GM21360 (cell line): ENCODE measurements around the gene XKR3.
"Not testable (repeated sequence)": the region's sequence is repeated elsewhere in the genome, so short reads cannot be mapped to it uniquely, and the experiment has no call there.

Experiments
- ATAC-seq: cut with Tn5 transposase; IDR thresholded peaks from one replicate; pipeline ENCODE4 v1.9.1; 2021; ENCODE audit warnings: mild to moderate bottlenecking, moderate library complexity; ENCODE audit not compliant: unreplicated experiment

Gene XKR3

DNA sequence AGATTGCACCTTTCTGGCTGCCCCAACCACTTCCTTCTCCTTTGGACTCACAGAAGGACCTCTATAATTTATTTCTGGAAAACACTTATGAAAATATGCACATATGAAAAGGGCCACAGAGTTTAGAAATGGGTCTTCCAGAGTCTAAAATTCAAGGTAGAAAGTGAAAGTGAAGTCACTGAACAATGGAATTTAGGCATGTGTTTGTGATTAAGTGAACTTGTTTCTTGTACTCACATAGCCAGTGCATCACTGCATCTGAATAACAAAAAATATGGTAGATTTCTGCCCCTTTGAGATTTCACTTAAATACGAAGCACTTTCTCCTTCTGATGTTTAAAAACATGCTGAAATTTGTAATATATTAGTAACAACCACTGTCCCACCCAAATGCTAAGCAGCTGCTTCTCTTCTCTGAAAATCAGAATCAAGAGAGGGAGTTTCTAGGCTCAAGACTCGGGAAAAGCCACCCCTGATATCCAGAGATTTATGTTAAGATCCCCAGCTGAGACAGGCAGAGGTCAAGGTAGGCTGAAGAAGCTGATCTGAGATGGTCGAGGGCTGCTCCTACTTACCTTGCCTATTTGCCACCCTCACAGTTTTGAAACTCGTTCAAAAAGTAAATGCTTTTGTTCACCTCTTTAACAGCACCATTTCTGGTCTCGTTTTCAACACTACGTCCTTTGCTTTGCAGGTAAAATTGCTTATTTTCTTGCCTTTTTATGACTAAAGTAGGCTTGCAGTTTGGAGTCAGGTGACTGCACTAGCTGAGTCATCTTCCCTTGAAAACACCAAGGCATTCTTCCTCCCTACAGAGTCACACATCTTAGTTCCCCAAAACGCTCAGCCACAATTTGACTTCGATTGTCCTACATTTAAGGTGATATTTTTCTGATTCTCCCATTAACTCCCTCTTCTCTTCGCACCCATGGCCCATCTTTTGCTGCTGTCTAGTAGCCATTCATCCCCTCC is at the start of gene XKR3:
TSS of gene XKR3 (minus strand) at position 696 of the 972 bp plus-strand sequence. CDS start 17,338 bp downstream, outside the sequence.
- no peak for ATAC-seq

DNA sequence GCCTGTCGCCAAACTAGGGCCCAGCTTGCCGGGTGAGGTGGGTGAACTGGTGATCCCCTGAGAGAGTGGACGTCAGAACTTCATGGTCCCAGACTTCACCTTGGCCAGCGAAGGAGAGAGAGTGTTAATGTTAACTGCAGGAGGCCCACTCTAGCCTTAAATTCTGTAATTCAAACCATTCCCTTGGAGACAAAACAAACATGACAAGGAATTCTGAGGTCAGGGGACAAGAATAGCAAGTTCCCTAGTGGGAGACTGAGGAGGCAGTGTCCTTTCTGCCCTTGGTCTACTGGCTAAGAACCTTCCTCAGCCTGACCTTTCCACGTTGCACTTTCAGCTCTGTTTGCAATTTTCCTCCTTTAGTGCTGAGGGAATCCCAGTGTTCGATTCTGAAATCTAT is 44.4 kb upstream of the XKR3 start:
- ATAC-seq, result not testable (repeated sequence)

DNA sequence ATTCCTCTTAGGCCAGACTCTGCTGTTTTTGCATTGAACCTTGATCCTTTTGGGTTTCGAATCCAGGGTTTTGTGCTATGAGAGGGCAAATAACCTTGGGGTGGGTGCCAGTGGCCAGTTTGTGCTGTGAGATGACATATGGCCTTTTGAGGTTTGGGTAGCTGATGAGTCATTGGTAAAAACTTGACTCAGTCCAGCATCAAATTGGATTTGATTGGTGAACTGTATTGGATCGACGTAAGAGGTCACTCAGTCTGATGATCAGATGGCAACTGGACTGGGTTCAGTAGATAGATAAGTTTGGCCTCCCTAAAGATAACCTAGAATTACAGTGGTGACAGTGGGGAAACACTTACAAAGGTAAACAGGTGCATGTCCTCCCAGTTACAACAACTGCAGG is 41.0 kb upstream of the XKR3 start:
- no peak for ATAC-seq

DNA sequence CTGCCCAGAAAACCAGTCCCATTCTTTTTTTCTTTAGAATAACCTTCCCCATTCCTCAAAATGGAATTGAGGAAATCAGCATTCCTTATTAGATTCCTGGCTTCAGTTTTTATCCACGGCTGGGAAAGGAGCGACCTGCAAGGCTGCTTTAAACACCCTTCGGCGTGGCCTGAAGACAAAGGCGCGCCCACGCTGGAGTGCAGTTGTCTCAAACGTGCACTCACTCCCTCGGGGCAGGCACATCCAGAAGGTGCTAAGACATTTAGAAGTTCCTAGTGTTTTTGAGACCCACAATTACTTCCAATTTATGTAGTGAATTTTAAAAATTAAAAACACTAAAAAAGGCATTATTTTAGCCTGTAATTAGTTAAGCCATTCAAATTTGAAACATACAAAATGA is 31.6 kb upstream of the XKR3 start:
- ATAC-seq, result not testable (repeated sequence)

DNA sequence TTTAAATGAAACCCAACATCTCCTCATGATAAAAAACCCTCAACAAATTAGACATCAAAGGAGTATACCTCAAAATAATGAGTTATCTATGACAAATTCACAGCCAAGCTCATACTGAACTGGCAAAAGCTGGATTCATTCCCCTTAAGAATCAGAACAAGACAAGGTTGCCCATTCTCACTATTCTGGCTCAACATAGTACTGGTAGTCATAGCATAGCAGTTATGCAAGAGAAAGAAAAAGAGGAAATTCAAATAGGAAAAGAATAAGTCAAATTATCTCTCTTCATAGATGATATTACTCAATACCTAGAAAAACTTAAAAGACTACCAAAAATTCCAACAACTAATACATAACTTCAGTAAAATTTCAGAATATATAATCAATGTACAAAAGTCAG is 29.4 kb upstream of the XKR3 start:
- ATAC-seq, result no peak

DNA sequence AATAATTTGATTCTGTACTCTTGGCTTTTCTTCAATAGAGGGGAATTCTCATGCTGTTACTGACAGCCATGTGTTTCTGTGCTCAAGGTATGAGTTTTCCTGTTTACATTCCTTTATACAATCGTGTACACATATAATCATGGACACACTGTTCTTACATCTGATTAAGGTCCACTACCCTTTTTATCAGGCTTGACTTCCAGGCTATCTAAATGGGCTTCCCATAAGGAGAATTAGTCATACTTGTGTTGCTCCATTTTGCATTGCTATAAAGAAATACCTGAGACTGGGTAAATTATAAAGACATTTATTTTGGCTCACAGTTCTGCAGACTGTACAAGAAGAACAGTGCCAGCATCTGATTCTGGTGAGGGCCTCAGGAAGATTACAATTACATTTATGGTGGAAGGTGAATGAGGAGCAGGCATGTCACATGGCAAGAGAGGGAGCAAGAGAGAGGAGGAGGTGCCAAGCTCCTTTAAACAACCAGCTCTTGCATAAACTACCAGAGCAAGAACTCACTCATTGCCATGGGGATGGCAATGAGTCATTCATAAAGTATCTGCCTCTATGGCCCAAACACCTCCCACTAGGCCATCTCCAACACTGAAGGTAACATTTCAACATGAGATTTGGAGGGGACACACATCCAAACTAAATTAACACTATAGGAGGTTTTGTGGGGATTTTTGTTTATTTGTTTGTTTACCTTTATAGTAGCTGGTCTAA is 26.2 kb upstream of the XKR3 start:
- ATAC-seq, result not testable (repeated sequence)

DNA sequence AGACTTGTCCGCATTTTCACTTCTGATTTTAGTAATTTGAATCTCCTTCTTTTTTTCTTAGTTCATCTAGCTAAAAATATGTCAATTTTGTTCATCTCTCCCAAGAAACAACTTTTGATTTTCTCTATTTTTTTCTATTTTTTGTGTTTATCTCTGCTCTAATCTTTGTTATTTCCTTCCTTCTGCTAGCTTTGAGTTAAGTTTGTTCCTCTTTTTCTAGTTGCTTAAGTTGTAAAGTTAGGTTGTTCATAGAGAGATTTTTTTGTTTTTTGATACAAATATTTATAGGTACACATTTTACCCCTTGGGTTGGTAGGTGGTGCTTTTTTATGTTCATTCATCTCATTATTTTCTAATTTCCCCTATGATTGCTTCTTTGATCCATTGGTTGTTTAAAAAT is 22.1 kb upstream of the XKR3 start:
- no peak for ATAC-seq

DNA sequence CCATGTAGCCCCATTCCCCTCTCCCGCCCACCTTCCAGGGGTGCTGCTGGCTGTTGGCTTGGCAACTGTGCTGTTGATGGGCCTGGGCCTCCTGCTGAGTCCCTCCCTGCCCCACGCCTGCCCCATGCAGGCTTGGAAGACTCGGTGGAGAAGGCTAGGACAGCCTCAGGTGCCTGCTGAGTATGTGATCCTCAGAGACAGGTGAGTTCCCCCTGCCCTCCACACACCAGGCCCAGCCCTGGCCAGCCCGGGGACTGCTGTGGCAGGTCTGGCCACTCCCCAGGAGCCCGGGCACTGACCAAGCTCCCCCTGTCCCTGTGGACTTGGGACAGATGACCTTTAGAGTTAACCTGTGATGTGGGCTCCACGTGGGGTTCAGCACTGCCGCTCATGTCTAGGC is 20.7 kb upstream of the XKR3 start:
- no peak for ATAC-seq

DNA sequence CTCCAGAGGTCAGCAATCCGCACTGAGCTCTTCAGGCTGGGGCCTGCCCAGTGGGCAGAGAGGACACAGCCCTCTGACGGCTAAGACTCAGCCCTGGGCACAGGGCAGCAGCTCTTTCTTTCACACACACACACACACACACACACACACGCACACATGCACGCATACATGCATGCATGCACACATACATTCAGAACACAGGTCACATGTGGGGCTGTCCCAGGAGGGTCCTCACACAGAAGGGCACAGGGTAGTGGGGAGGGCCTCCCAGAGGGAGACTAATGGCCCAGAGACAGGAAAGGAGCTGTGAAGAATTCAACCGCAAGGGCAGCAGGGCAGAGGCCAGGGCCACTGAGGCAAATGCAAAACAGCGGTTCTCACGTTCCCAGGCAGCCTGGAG is 20.3 kb upstream of the XKR3 start:
- ATAC-seq, result no peak

DNA sequence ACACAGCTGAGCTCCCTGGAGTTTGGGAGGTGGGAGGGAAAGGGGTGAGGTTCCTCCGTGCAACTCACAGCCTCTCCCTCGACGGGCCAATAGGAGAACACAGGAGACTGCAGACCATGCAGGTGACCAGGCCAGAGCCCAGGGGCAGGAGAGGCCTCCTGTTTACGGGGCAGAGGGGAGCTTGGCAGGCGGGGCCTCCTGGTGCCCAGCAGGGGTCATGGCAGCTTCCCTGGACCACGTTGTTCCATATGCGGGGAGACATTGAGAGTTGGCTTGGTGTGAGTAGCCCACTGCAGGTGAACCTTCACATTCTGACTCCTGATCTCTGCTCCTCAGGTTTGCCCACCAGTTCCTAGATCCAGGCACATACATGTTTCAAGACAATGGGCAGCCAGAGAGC is 19.3 kb upstream of the XKR3 start:
- ATAC-seq, result no peak

DNA sequence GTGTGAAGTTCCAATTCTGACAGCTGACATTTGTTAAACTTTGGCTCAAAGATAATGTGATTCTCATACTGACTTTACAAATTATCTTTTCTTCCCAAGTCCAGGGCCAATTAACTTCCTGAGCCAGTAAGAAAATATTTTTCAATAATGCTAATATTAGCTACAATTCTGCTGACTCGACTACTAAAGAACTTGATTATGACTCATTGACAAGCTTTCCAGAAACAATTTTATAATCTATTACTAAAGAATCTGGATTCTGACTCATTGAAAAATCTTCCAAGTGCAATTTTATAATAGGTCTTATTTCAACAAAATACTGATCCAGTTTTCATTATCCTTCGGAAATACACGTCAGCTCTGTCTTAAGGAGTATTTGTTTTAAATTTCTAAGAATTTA is 12.9 kb upstream of the XKR3 start:
- no peak for ATAC-seq

DNA sequence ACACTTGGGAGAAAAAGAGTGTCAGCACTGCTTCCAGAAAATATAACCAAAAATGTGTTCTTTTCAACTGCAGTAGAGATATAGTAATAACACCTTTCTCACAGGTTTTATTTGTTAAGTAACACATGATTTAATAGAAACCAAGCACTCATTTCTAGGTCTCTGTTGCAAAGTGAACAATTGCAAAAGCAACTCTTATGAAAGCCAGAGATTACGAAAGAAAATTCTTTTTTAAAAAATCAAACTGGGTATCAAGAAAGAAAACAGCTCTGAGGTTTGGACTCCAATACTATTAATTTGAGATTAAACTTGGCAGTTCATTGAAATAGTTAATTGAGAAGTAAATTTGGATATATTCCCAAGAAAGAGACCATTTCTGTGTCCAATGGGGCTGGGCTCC is 9.8 kb upstream of the XKR3 start:
- ATAC-seq, result no peak

DNA sequence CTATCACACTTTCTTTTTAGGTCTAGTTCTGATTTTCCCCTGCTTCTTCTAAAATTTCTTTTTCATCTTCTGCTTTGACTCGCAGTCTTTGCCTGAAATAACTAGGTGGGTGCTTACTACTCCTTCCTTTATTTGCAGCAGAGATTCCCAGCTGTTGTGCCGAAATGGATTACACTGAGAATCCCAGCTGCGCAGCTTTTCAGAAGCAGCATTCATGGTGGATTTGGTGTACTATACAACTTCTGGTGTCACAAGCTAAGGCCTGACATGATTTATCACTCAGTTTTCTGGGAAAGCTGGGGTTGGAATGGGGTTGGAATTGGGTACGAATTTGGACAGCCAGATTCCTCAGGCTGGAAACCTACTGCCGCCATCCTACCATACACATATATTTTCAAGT is 6.0 kb upstream of the XKR3 start:
- no peak for ATAC-seq

DNA sequence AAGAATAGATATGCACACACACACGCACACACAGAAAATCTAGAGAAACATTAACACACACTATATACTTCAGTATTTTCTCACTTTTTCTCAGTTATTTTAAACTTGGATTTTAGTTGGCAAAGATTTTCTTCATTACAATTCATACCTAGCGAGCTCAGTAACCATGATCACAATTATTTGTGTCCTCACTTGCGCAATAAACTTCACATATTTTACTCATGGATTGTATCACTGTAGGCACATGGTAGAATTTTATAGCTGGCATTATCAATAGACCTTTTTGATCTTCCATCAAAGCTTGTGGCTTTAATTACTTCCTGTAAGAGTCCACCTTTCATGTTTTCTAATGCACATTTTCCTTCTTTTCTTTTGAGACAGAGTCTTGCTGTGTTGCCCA is 4.8 kb upstream of the XKR3 start:
- ATAC-seq, result no peak

DNA sequence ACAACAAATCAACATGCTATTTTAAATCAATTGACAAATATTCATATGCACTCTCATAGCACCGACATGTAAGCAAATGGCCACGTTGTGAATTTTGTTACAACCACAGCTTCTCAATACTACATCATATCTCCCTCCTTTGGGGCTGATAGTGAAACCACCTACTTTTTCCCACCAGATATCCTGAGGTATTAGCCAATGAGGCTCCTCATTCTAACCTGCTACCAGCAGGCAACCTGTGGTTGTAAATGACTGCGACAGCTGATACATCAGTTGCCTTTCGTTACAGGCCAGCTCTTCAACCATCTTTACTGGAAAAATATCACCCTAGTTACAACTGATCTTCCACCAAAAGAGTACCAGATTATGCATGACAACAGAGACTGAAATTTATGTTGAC is 3.7 kb upstream of the XKR3 start:
- no peak for ATAC-seq

DNA sequence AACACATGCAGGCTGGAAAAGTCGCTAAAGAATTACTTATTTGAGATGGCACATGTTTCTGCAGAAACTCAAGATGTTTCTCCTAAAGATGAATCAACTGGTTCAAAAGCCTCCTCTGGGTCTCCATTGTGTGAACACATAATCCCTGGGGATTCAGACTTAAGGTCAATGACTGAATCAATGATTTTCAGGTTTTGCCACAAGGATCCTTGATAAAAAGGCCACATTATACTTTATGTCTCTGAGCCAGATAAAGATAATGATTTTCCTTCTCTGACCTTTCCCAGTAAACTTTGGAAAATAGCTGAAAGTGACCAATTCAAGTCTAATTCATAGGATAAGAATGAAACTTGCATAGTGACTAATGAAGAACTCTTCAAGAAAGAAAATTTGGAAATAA is 2.3 kb upstream of the XKR3 start:
- no peak for ATAC-seq

DNA sequence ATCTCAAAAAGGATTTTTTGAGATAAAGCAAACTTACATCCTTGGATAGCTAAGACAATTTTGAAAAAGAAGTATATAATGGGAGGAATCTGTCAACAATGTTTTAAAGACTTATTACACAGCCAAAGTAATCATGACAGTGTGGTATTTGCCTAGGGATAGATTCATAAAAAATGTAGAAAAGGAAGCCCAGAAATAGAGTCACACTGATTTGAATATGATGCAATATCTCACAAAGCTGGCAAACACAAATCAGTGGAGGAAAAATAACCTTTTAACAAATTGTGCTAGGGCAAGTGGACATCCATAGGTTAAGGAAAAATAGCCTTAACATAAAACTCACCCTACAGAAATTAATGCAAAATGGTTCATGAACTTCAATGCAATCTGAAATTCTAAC is 6.0 kb downstream of the XKR3 start:
- ATAC-seq, result no peak

DNA sequence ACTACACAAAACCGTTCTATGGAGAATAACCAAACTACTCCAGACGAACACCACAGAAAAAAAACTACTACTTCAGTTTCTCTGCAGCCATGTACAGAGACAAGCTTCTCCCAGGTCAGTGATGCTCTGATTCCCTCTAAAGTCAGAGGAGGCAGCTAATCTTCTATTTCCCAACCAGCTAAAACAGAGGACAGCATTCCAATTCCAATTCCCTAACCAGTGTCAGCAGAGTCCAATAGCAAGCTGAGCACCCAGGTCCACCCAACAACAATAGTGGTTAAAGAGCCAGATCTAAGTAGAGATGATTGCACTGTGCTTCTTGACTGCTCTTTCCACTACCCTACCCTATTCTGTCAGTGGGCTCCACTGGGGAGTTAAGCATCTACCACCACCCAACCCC is 6.7 kb downstream of the XKR3 start:
- no peak for ATAC-seq

DNA sequence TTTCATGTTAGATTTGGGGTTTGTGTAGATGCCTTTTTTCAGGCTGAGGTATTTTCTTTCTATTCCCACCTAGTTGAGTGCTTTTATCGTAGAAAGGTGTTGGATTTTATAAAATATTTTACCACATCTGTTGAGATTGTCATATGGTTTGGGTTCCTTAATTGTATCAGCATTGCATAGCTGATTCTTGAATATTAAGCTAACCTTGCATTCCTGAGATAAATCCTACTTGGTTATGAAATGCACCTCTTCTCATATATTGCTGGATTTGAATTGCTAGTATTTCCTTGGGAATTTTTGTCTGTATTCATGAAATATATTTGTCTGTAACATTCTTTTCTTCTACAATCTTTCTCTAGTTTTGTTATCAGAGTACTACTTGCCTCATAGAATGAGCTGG is 10.1 kb downstream of the XKR3 start:
- ATAC-seq, result no peak

DNA sequence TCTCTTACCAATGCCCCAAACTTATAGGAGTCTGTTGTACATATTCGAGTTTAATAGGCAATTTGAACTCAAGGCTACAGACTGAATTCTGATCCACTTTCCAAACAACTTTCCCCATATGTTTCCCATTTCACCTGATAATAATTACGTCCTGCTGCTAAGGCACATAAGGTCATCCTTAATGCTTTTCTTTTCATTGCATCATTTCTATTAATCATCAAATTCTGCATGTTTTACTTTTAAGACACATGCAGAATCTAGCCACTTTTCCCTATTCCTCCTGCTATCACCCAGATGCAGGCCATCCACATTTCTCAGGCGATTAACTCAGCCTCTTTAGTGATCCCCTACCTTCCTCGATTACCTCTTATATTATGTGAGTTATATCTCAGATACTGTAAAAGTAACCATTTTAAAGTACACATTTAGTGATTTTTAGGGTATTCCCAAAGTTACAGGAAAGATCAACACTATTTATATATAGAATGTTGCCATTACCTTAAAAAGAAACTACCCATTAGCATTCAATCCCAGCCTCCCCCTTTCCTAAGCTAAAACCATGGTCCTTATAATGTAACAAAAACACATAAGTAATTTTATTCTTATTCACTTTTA is 14.9 kb downstream of the XKR3 start:
- no peak for ATAC-seq

DNA sequence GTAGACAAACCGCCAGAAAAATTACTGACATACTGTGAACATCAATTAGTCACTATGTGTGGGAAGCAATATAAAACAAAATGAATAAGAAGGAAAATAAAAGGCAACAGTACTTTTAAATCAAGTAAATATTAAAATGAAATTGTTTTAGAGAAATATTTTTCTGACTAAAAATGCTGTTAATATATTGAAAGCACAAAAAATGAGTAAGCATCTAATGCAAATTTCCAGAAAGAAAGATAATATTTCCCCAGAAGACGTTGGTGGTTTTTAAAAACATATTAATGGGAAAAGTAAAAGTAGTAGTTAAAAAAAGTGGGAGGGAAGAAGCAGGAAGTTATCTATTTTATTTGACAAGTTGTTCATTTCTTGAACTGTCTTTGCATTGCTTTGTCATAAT is 16.5 kb downstream of the XKR3 start:
- ATAC-seq, result no peak

DNA sequence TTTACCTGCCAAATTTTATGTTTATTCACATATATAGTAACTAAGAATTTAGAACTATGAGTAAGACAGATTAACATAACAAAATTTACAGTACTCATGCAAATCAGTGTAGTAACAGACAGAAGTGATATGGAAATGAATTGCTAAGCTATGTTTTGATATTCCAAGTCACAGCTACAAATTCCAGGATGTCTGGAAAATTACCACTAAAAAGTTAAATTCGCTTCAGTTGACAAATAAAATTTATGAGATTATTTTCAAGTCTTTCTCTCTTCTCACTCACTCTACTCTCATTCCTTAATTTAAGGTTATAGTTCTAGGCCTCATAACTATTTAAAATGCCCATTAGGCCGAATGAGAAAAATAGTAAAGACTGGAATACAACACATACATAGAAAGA is 18.1 kb downstream of the XKR3 start:
- ATAC-seq, result no peak
